HCT116 (cell line): ENCODE results near the gene CCDC181. TPM values are rescaled to one million over a fixed set of nuclear protein-coding genes. Genes with fewer than 3 reads are reported as not detected.

Experiments used
- ATAC-seq: fragments of 200-7000 bp; cut with Tn5 transposase; 2 replicates; pipeline ENCODE4 v1.9.1; 2020; ENCODE audit warnings: mild to moderate bottlenecking, moderate library complexity
- BruUV-seq: library from RNA; stranded (reverse); fragments of 400-500 nt; replicated peaks from 2 replicates; lab custom pipeline; 2021; lab: Mats Ljungman, UMichigan
- CTCF ChIA-PET: fragments of 300-600 bp; sonication (Branson Sonifier 250); formaldehyde crosslinking; loops from one replicate; lab custom pipeline; 2021; ENCODE audit warnings: antibody characterized with exemption; lab: Charles Lee
- POLR2A ChIA-PET: fragments of 300-600, 350-600 bp; sonication (Branson Sonifier 250); formaldehyde crosslinking; loops from one replicate; lab custom pipeline; 2021; ENCODE audit warnings: antibody characterized with exemption; lab: Charles Lee
- RAD21 ChIA-PET, 2 experiments: fragments of 300-600 bp; sonication (Branson Sonifier 250); formaldehyde crosslinking; loops; one replicate each; lab custom pipeline; 2023; ENCODE audit warnings: low total read pairs in 2 of 2; ENCODE audit not compliant: uncharacterized antibody in 2 of 2, unreplicated experiment in 2 of 2, low non-redundant PET in 1 of 2; lab: Charles Lee
- DNase-seq: peaks from one replicate; pipeline ENCODE4 v3.0.0-alpha.2; 2010; ENCODE audit warnings: low read depth, low spot score
- H2AFZ ChIP-seq: fragments of 200-600 bp; shearing (Covaris generic), sonication (generic); 2 replicates; pipeline ENCODE4 v1.6.1; 2017; ENCODE audit warnings: low read depth, mixed run types, mixed read lengths, antibody characterized with exemption, low read length; ENCODE audit not compliant: poor library complexity, severe bottlenecking
- H3K27ac ChIP-seq: 2 replicates; pipeline ENCODE4 v1.5.1; 2012; ENCODE audit warnings: low read depth, low read length
- H3K27me3 ChIP-seq: fragments of 200-600 bp; sonication (generic); 2 replicates; pipeline ENCODE4 v1.6.1; 2016; ENCODE audit warnings: mixed run types, low read length, mixed read lengths; ENCODE audit not compliant: insufficient read depth
- H3K36me3 ChIP-seq, 2 experiments: fragments of 200-500 bp in 1 of 2; fragments of 200-600 bp in 1 of 2; sonication (Bioruptor generic) in 1 of 2; sonication (generic) in 1 of 2; 2 replicates each; pipeline versions ENCODE4 v1.5.1 to v1.6.1; 2014 to 2016; ENCODE audit warnings: low read length in 2 of 2, inconsistent platforms in 1 of 2, mixed read lengths in 1 of 2, mixed run types in 1 of 2; ENCODE audit not compliant: insufficient read depth in 2 of 2, control insufficient read depth in 1 of 2
- H3K4me1 ChIP-seq, 2 experiments: fragments of 200-600 bp in 1 of 2; sonication (generic) in 1 of 2; 2 replicates each; pipeline versions ENCODE4 v1.5.1 to v1.6.1; 2012 to 2017; ENCODE audit warnings: low read length in 2 of 2, inconsistent platforms in 1 of 2, mild to moderate bottlenecking in 1 of 2, mixed read lengths in 1 of 2, mixed run types in 1 of 2, moderate library complexity in 1 of 2; ENCODE audit not compliant: insufficient read depth in 2 of 2, control insufficient read depth in 1 of 2
- H3K4me2 ChIP-seq: fragments of 200-600 bp; sonication (generic); 2 replicates; pipeline ENCODE4 v1.6.1; 2017; ENCODE audit warnings: mixed run types, low read length, mixed read lengths
- H3K4me3 ChIP-seq, 2 experiments: fragments of 200-600 bp in 1 of 2; sonication (generic) in 1 of 2; replicated peaks in 1 of 2; 2 replicates each; pipeline ENCODE4 v1.5.1; 2011 to 2016; ENCODE audit warnings: low read length in 2 of 2, control low read depth in 1 of 2, low read depth in 1 of 2, mild to moderate bottlenecking in 1 of 2, mixed read lengths in 1 of 2, mixed run types in 1 of 2
- H3K79me2 ChIP-seq: fragments of 200-600 bp; sonication (generic); 2 replicates; pipeline ENCODE4 v1.6.1; 2017; ENCODE audit warnings: mild to moderate bottlenecking, mixed run types, low read length, moderate library complexity, mixed read lengths; ENCODE audit not compliant: insufficient read depth
- H3K9ac ChIP-seq: fragments of 200-600 bp; sonication (generic); 2 replicates; pipeline ENCODE4 v1.6.1; 2016; ENCODE audit warnings: low read length, mixed read lengths
- H3K9me2 ChIP-seq: fragments of 200-600 bp; sonication (generic), shearing (Covaris generic); 2 replicates; pipeline ENCODE4 v1.6.1; 2017; ENCODE audit warnings: mixed run types, mild to moderate bottlenecking, moderate library complexity; ENCODE audit not compliant: insufficient read depth
- H3K9me3 ChIP-seq, 2 experiments: fragments of 200-500 bp in 1 of 2; fragments of 200-600 bp in 1 of 2; sonication (Bioruptor generic) in 1 of 2; sonication (generic) in 1 of 2; 2 replicates each; pipeline ENCODE4 v1.6.1; 2014 to 2017; ENCODE audit warnings: low read length in 2 of 2, mixed read lengths in 2 of 2, inconsistent platforms in 1 of 2, low read depth in 1 of 2, mild to moderate bottlenecking in 1 of 2, mixed run types in 1 of 2, moderate library complexity in 1 of 2; ENCODE audit not compliant: control insufficient read depth in 1 of 2, insufficient read depth in 1 of 2
- H4K20me1 ChIP-seq: fragments of 200-600 bp; sonication (generic), shearing (Covaris generic); 2 replicates; pipeline ENCODE4 v1.6.1; 2017; ENCODE audit warnings: mixed run types, mild to moderate bottlenecking, moderate library complexity; ENCODE audit not compliant: insufficient read depth
- CBX3 ChIP-seq: IDR thresholded peaks from 2 replicates; pipeline ENCODE4 v1.6.1; 2012; ENCODE audit warnings: low read depth
- JUND ChIP-seq: IDR thresholded peaks from 2 replicates; pipeline ENCODE4 v1.6.1; 2012
- POLR2AphosphoS5 ChIP-seq: IDR thresholded peaks from 2 replicates; pipeline ENCODE4 v1.6.1; 2011; ENCODE audit warnings: mild to moderate bottlenecking, low read depth, low read length, moderate library complexity
- SIN3A ChIP-seq: IDR thresholded peaks from 2 replicates; pipeline ENCODE4 v1.6.1; 2012; ENCODE audit warnings: low read depth
- SP1 ChIP-seq: IDR thresholded peaks from 2 replicates; pipeline ENCODE4 v1.6.1; 2012; ENCODE audit warnings: low read depth
- SRF ChIP-seq: IDR thresholded peaks from 2 replicates; pipeline ENCODE4 v1.6.1; 2012; ENCODE audit warnings: low read depth
- YY1 ChIP-seq: IDR thresholded peaks from 2 replicates; pipeline ENCODE4 v1.6.1; 2011; ENCODE audit warnings: low read length, low read depth, moderate library complexity, mild to moderate bottlenecking; ENCODE audit not compliant: insufficient replicate concordance; ENCODE audit errors: extremely low read depth
- intact Hi-C: fragments of 100-400 bp; cut with micrococcal nuclease; formaldehyde crosslinking; loops from 2 replicates; pipeline ENCODE4 v1.10.0; 2022
- total RNA-seq: library from RNA; stranded (reverse); gene quantifications from one replicate; pipeline ENCODE4 v1.2.1, GENCODE V29; 2021; ENCODE audit not compliant: unreplicated experiment
- TF ChIP-seq, protein P1 (sequence below): IDR thresholded peaks from 2 replicates; pipeline ENCODE4 v1.6.1; 2012; ENCODE audit warnings: low read depth
- TF ChIP-seq, protein P2 (sequence below), 3 experiments: fragments of 200-600 bp in 1 of 3; sonication (generic) in 1 of 3; IDR thresholded peaks in 2 of 3; conservative IDR thresholded peaks in 1 of 3; 2 replicates each; pipeline ENCODE4 v1.5.1; 2012 to 2017; ENCODE audit warnings: low read depth in 2 of 3, low read length in 2 of 3, antibody characterized with exemption in 1 of 3, borderline replicate concordance in 1 of 3, control low read depth in 1 of 3, mild to moderate bottlenecking in 1 of 3, mixed read lengths in 1 of 3, mixed run types in 1 of 3, moderate library complexity in 1 of 3; ENCODE audit not compliant: insufficient read depth in 1 of 3
- TF ChIP-seq, protein P3 (sequence below): IDR thresholded peaks from 2 replicates; pipeline ENCODE4 v1.6.1; 2011; ENCODE audit warnings: mild to moderate bottlenecking, low read length, moderate library complexity; ENCODE audit not compliant: insufficient replicate concordance; ENCODE audit errors: extremely low read depth

CCDC181 gene
- total RNA-seq, 1 experiment from 2014 or later = not detected

DNA sequence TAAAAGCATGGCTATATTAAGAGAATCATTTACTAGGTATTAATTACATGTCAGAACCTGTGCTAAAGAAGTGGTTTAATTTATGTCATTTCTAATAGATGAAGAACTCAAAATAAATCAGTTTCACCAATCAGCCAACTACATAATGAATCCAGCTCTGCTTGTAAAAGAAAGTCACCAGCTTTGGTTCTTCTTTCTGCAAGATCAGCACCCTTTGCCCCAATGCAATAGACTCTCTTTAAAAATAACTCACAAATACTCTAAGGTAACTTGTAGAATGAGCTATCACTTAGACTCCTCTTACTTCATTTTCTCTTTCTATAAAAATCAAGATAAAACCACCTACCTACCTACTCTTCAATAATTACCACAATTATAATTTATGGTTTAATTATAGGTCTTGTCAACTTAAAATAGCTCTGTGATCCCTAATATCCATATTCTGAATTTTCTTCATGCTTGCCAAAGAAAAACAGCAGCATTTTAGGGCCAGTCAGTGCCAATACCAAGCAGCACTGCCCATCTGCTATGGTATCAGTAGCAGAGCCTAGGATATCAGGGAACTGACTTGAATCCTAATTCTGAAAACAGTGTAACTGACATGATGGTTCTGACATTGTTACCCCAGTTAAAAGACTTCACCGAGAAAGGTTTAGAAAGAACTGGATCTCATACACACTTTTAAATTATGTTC lies 47.2 kb upstream of the CCDC181 start:
- no peaks in the 10 kb centered on the region for H3K9me2 ChIP-seq
- RAD21 ChIA-PET = no interaction called here
- peaks cover 0 to 10% of the 10 kb centered on the region in 2 experiments; a peak in 2 of 4 replicates for H3K4me1 ChIP-seq
- H3K4me3 ChIP-seq = no peak overlapping the region
- no peak overlapping the region for H3K9ac ChIP-seq
- no peak overlapping the region for H3K4me2 ChIP-seq
- no peak overlapping the region for H3K27ac ChIP-seq
- intact Hi-C loops = no loop called here
- TF ChIP-seq, protein P1, sequence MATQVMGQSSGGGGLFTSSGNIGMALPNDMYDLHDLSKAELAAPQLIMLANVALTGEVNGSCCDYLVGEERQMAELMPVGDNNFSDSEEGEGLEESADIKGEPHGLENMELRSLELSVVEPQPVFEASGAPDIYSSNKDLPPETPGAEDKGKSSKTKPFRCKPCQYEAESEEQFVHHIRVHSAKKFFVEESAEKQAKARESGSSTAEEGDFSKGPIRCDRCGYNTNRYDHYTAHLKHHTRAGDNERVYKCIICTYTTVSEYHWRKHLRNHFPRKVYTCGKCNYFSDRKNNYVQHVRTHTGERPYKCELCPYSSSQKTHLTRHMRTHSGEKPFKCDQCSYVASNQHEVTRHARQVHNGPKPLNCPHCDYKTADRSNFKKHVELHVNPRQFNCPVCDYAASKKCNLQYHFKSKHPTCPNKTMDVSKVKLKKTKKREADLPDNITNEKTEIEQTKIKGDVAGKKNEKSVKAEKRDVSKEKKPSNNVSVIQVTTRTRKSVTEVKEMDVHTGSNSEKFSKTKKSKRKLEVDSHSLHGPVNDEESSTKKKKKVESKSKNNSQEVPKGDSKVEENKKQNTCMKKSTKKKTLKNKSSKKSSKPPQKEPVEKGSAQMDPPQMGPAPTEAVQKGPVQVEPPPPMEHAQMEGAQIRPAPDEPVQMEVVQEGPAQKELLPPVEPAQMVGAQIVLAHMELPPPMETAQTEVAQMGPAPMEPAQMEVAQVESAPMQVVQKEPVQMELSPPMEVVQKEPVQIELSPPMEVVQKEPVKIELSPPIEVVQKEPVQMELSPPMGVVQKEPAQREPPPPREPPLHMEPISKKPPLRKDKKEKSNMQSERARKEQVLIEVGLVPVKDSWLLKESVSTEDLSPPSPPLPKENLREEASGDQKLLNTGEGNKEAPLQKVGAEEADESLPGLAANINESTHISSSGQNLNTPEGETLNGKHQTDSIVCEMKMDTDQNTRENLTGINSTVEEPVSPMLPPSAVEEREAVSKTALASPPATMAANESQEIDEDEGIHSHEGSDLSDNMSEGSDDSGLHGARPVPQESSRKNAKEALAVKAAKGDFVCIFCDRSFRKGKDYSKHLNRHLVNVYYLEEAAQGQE = no peak
- no peak for TF ChIP-seq POLR2AphosphoS5
- TF ChIP-seq SP1 = no peak
- no peaks in the 10 kb centered on the region for H3K27me3 ChIP-seq
- POLR2A ChIA-PET = interaction anchor here (1.4 kb wide), 1 partner anchor 11 kb away, joined by 5 read pairs; the partner anchor contains the start of gene SLC19A2
- no peaks in the 10 kb centered on the region for H3K9me3 ChIP-seq
- CTCF ChIA-PET = interaction anchor here (0.7 kb wide), 1 partner anchor 871 kb away, joined by 3 read pairs; no protein-coding TSS in a partner anchor
- no TSS peak for BruUV-seq
- DNase-seq (no peak), ATAC-seq (no peak)
- peaks cover 2 to 5% of the 10 kb centered on the region in 2 experiments; a peak in 2 of 4 replicates for H3K36me3 ChIP-seq
- H3K79me2 ChIP-seq = peaks cover 19% of the 10 kb centered on the region
- H2AFZ ChIP-seq = no peak overlapping the region
- H4K20me1 ChIP-seq = no peaks in the 10 kb centered on the region

DNA sequence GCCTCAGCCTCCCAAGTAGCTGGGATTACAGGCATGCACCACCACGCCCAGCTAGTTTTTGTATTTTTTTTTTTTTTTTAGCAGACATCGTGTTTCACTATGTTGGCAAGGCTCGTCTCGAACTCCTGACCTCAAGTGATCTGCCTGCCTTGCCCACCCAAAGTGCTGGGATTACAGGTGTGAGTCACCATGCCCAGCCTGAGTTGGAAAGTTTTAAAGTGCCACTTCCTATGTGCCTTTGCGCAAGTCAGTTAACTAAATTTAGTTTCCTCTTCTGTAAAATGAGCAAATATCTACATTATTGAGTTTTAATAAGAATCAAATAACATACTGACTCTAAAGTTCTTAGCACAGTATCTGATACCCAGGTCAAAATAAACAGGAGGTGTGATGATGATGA lies 46.1 kb upstream of the CCDC181 start:
- BruUV-seq = no TSS peak
- DNase-seq = no peak
- RAD21 ChIA-PET = no interaction called here
- TF ChIP-seq YY1 (no peak), JUND (0 out of 2 replicates have a peak, but pooled peaks have one; percentile 23), SRF (no peak), CBX3 (0 out of 2 replicates have a peak, but pooled peaks have one; percentile 27), SIN3A (no peak)
- TF ChIP-seq, protein P2, sequence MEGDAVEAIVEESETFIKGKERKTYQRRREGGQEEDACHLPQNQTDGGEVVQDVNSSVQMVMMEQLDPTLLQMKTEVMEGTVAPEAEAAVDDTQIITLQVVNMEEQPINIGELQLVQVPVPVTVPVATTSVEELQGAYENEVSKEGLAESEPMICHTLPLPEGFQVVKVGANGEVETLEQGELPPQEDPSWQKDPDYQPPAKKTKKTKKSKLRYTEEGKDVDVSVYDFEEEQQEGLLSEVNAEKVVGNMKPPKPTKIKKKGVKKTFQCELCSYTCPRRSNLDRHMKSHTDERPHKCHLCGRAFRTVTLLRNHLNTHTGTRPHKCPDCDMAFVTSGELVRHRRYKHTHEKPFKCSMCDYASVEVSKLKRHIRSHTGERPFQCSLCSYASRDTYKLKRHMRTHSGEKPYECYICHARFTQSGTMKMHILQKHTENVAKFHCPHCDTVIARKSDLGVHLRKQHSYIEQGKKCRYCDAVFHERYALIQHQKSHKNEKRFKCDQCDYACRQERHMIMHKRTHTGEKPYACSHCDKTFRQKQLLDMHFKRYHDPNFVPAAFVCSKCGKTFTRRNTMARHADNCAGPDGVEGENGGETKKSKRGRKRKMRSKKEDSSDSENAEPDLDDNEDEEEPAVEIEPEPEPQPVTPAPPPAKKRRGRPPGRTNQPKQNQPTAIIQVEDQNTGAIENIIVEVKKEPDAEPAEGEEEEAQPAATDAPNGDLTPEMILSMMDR (IDR thresholded peaks at IDR 0.05 in 2 of 3, conservative IDR thresholded peaks at IDR 0.05 in 1 of 3; ENCODE audit: borderline replicate concordance in 1 of 3, insufficient read depth in 1 of 3, low read depth in 2 of 3, low read length in 2 of 3) = no peak
- TF ChIP-seq, protein P3, sequence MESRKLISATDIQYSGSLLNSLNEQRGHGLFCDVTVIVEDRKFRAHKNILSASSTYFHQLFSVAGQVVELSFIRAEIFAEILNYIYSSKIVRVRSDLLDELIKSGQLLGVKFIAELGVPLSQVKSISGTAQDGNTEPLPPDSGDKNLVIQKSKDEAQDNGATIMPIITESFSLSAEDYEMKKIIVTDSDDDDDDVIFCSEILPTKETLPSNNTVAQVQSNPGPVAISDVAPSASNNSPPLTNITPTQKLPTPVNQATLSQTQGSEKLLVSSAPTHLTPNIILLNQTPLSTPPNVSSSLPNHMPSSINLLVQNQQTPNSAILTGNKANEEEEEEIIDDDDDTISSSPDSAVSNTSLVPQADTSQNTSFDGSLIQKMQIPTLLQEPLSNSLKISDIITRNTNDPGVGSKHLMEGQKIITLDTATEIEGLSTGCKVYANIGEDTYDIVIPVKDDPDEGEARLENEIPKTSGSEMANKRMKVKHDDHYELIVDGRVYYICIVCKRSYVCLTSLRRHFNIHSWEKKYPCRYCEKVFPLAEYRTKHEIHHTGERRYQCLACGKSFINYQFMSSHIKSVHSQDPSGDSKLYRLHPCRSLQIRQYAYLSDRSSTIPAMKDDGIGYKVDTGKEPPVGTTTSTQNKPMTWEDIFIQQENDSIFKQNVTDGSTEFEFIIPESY = no peak

More for the DNA sequence above, 46.1 kb upstream of the CCDC181 start:
- peaks cover 8% of the 10 kb centered on the region for H3K79me2 ChIP-seq
- H3K9me2 ChIP-seq = no peaks in the 10 kb centered on the region
- H2AFZ ChIP-seq = no peak overlapping the region
- H3K4me3 ChIP-seq = no peak overlapping the region
- H3K9me3 ChIP-seq = no peaks in the 10 kb centered on the region
- no peak overlapping the region for H3K4me2 ChIP-seq
- no peaks in the 10 kb centered on the region for H4K20me1 ChIP-seq
- H3K27me3 ChIP-seq = no peaks in the 10 kb centered on the region
- POLR2A ChIA-PET = no interaction called here
- H3K9ac ChIP-seq = no peak overlapping the region
- H3K36me3 ChIP-seq = peaks cover 2 to 5% of the 10 kb centered on the region in 2 experiments; a peak in 2 of 4 replicates
- ATAC-seq = no peak
- peaks cover 0 to 10% of the 10 kb centered on the region in 2 experiments; a peak in 2 of 4 replicates for H3K4me1 ChIP-seq
- no peak overlapping the region for H3K27ac ChIP-seq
- intact Hi-C loops = no loop called here
- CTCF ChIA-PET = interaction anchor here (1.1 kb wide), 1 partner anchor 9 kb away, joined by 3 read pairs; no protein-coding TSS in a partner anchor
